RPMI7951 (cell line): ENCODE measurements around the gene DAND5. TPM values are rescaled to one million over a fixed set of nuclear protein-coding genes. Genes with fewer than 3 reads are reported as not detected.
"Not testable (repeated sequence)": the region's sequence is repeated elsewhere in the genome, so short reads cannot be mapped to it uniquely, and the experiment has no call there.

Experiments used
- DNase-seq: peaks from one replicate; pipeline ENCODE4 v3.0.0-alpha.2; 2012; ENCODE audit warnings: low read depth
- total RNA-seq: library from RNA; depleted of rRNA; stranded (reverse); fragments of >200 nt; shearing (Covaris generic); gene quantifications from 2 replicates; pipeline ENCODE4 v1.2.3, GENCODE V29; 2014

The DAND5 gene
- total RNA-seq, 1 experiment from 2014 or later = not detected

DNA sequence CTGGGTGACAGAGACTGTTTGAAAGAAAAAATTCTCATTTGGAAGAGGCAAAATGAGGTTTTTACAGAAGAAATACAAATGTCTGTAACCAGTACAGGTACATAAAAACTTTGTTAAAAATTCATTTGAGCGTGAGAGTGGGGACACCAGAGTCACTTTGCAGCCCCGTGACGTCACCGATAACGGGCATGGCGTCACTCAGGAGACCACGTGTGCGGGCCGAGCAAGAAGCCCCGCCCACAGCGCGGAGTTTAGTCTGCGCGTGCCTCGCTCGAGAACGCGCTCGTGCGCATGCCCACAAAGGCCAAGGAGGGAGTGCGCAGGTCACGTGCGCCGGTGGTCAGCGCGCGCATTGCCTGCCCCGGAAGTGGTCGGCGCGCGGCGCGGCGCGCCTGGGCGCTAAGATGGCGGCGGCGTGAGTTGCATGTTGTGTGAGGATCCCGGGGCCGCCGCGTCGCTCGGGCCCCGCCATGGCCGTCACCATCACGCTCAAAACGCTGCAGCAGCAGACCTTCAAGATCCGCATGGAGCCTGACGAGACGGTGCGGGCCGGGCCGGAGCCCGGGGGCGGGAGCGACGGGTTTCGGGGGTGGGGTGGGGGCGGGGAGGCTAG is 23.8 kb upstream of the DAND5 start, which contains the start of gene RAD23A:
TSS of gene RAD23A (plus strand) at position 384 of the 613 bp plus-strand sequence. CDS start at position 471, 87 bp downstream.
- peak; percentile 96 for DNase-seq

DNA sequence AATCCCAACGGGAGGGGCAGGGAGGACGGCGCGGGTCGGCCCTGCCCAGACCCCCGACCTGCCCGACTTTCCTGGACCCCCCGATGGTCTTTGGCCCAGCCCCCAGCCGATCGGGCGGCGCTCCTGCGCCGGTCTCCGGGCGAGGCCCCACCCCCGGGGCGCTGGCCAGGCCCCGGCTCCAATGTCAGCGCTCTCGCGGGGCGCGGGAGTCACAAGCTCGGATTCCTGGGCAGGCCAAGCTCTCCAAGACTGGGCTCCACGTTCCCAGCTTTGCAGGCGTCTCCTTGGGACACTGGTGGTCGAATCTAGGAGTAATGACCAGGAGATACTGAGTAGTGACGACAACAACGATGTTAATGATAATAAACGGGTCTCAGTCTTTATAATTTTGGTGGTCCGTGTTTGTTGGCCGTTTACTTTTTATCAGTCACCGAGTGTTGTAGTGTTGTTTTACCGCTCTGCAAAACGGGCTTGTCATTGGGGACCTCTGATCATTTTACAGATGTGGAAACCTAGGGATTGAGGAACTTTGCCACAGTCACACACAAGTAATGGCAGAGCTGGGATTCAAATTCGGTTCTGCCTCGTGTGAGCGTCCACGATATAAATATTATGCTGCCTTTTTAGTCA is 23.2 kb upstream of the DAND5 start:
- peak; percentile 83 for DNase-seq

DNA sequence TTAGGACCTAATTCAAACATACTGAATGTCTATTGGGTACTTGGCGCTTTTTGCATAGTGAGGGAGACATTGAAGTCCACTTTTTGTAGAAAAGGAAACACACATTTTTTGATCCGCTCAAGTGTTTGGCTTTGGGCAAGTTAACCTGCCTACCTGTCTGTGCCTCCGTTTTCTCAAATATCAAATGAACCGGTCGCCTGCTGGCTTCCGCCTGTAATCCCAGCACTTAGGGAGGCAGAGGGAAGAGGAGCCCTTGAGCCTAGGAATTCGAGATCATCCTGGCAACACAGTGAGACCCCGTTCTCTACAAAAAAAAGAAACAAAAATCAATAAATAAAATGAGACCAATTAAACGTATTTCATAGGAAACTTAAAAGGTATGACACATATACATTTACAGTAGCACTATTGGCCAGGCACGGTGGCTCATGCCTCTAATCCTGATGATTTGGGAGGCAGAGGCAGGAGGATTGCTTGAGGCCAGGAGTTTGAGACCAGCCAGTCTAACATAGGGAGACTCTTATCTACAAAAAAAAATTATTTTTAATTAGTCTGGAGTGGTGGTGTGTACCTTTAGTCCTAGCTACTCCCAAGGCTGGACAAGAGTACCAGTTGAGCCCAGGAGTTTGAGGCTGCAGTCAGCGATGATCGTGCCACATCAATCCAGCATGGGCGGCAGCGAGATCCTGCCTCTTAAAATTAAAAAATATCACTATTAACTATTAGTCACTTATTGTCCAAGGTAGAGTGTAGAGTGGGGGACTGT is 22.5 kb upstream of the DAND5 start:
- DNase-seq = no peak

DNA sequence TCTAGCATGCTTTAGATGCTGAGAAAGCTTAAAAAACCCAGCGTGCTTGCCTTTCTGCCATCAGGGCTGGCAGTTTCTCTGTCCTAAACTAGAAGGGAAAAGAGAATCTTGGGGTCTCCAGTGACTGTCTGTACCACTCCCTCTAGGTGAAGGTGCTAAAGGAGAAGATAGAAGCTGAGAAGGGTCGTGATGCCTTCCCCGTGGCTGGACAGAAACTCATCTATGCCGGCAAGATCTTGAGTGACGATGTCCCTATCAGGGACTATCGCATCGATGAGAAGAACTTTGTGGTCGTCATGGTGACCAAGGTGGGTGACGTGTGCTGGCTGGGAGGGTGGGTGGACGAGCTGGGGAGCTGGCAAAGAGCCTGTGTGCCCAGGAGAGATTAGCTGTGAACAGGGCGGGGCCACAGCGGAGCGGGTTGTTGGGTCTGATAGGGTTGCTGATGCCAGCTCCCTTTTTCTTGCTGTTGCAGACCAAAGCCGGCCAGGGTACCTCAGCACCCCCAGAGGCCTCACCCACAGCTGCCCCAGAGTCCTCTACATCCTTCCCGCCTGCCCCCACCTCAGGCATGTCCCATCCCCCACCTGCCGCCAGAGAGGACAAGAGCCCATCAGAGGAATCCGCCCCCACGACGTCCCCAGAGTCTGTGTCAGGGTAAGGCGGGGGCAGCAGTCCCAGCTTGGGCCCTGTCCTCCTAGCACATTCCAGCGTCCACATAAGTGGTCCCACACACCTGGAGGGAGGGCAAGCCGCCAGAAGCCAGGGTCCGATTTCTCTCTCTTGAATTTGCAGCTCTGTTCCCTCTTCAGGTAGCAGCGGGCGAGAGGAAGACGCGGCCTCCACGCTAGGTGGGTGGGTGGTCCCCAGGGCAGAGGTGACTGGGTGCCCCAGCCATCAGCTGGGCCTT is 21.4 kb upstream of the DAND5 start:
- DNase-seq = no peak

DNA sequence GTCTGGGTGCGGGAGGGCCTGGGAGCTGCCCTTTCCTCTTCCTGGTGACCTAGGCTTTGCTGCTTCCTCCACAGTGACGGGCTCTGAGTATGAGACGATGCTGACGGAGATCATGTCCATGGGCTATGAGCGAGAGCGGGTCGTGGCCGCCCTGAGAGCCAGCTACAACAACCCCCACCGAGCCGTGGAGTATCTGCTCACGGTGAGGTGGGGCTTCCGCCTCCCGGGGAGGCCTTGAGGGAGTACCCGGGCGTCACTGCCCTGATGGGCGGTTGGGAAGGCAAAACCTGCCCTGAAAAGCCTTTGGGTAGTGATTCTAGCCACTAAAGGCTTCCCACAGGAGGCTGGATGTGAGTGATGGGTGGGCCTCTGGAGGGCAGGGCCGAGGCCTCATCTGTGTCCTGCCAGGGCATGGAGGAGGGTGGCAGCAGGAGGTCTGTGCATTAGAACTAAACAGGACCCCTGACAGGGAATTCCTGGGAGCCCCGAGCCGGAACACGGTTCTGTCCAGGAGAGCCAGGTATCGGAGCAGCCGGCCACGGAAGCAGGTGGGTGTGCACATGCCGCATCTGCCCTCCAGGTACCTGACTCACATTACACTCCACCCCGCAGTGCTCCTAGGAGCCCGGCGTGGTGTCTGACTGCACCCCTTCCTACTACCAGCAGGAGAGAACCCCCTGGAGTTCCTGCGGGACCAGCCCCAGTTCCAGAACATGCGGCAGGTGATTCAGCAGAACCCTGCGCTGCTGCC is 20.6 kb upstream of the DAND5 start:
- DNase-seq = no peak

DNA sequence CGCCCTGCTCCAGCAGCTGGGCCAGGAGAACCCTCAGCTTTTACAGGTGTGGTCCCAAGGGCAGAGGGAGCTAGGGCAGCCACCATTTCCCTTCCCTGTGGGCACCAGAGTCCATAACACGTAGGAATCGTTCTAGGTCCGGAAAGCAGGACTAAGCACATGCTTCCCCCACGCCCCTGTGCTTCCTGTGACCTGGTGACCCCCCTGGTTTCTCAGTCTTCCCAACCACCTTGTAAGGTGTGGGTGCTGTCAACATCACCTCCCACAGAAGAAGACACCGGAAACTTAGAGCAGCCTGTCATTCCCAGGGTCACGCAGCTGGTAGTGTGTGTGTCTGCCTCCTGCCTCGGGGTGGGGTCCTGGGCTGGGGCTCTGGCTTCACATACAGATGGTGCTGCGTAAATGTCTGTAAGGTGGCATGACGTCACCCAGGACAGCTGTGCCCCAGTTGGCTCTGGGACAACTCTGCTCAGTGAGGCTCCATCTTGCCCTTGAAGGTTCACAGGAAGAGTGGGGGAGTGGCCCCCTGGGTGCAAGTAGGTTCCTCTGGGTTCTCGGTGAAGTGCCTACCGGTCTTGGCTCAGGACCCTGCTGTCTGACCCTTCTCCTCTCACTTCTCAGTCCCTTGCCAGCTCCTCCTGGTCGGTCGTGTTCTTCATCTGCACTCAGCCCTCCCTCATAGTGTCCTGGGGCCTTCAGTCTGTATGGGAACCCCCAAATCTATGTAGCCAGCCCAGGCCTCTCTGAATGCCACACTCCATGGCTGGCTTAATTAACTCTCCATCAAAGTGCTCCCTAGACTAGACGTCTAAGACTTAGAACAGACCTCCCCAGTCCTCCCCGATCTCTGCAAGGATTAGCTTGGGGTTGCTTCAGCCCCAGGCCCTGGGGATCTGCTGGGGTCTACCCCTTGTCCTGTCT is 19.8 kb upstream of the DAND5 start:
- DNase-seq = no peak

DNA sequence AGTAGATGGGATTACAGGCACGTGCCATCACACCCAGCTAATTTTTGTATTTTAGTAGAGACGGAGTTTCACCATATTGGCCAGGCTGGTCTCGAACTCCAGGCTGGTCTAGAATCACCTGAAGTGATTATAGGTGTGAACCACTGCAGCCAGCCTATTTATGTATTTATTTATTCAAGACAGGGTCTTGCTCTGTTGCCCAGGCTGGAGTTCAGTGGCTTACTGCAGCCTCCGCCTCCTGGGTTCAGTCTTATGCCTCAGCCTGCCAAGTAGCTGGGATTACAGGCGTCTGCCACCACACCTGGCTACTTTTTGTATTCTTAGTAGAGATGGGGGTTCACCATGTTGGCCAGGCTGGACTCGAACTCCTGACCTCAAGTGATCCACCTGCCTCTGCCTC is 17.3 kb upstream of the DAND5 start:
- not testable (repeated sequence) for DNase-seq

DNA sequence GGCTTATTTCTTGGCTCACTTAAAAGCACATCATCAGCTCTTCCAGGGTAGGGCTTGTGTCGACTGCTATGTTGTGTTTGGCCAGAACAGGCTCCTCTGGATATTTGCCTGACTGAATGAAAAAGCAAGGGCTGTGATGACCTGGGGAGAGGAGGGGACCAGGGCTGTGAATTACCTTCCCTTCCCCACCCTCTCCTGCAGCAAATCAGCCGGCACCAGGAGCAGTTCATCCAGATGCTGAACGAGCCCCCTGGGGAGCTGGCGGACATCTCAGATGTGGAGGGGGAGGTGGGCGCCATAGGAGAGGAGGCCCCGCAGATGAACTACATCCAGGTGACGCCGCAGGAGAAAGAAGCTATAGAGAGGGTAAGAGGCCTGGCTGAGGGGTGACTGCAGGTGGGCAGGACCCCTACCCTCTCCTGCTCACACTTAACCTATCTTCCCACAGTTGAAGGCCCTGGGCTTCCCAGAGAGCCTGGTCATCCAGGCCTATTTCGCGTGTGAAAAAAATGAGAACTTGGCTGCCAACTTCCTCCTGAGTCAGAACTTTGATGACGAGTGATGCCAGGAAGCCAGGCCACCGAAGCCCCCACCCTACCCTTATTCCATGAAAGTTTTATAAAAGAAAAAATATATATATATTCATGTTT is 16.8 kb upstream of the DAND5 start:
- DNase-seq = peak; percentile 67

DNA sequence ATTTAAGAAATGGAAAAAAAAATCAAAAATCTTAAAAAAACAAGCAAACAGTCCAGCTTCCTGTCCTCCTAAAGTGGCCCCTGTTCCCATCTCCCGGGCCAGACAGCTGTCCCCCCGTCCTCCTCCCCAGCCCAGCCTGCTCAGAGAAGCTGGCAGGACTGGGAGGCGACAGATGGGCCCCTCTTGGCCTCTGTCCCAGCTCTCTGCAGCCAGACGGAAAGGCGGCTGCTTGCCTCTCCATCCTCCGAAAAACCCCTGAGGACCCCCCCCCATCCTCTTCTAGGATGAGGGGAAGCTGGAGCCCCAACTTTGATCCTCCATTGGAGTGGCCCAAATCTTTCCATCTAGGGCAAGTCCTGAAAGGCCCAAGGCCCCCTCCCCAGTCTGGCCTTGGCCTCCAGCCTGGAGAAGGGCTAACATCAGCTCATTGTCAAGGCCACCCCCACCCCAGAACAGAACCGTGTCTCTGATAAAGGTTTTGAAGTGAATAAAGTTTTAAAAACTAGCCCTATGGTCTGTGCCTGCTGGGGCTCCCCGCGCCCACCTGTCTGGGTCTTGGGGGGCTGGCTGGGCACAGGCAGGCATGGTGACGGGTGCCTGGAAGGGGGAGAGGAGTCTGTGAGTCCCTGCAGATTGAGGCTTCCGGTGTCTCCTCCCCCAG is 16.1 kb upstream of the DAND5 start:
- DNase-seq = peak; percentile 43

DNA sequence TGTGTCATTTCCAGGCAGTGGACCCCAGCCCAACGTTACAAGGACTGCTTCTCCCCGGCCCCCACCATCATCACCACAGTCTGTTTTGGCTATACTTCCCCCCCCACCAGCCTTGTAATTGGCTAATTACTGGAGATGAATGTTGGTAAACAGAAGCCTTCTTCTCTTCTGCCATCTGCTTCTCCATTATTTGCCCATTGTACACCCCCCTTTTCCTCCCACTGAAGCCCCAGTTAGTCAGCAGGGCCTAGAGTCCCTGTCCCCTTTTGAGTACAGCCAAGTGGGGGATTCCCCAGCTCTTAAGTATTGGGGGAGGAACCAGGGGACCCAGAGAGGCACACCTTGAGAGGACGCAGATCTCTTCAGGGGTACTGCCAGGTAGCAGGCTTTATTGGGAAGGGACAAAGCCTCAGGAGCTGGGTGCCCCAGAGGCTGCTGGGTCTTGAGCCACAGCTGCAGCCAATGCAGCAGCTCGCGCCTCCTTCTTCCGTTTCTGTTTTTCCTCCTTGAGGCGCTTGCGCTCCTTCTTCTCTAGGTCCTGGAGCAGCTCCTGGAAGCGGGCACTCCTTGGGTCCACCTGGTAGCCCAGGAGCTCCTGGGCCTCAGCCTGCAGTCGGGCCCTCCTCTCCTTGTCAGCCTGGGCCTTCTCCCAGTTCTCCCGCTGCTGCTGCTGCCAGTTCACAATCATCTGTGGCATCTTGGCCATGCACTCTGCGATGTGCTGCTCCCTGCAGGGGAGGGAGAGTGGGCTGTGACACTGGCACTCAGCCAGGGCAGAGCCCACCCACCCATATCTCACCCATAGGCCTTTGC is 15.4 kb upstream of the DAND5 start:
- no peak for DNase-seq

DNA sequence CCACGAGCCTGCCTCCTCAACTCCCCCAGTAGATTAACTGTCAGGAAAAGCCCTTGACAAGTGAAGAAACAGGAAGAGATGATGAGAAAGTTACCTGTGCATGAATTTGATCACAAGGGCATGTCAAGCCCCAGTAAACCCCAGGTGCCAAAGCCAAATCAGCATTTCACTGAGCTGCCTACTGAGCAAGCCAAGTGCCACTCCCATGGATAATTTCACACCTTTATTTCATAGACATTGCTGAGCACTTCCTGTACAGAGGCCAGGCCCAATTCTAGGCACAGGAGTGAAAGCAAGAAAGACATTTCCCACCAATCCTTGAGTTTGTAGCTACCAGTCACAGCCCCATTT is 14.8 kb upstream of the DAND5 start:
- no peak for DNase-seq

DNA sequence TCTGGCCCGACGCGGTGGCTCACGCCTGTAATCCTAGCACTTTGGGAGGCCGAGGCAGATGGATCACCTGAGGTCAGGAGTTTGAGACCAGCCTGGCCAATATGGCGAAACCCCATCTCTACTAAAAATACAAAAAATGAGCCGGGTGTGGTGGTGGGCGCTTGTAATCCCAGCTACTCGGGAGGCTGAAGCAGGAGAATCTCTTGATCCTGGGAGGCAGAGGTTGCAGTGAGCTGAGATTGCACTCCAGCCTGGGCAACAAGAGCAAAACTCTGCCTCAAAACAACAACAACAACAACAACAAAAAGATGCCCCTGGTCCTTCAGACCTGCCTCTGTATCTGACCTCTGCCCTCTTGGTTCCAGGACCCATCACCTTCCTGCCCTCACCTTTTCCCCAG is 13.8 kb upstream of the DAND5 start:
- not testable (repeated sequence) for DNase-seq

DNA sequence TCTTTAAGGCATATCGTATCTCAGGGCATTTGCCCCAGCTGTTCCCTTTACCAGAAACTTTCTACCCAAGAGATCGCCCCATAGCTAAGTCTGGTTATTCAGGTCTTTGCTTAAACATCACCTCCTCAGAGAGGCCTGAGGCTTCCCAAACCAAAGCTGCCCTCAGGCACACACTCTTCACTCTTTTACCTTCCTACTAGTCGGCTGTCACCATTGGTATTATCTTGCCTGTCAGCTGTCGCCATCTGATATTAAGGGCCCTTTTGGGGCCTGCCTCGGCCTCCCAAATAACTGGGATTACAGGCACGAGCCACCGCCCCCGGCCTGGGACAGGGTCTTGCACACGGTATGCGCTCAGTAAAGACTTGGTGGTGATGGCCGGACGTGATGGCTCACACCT is 13.4 kb upstream of the DAND5 start:
- DNase-seq = no peak

DNA sequence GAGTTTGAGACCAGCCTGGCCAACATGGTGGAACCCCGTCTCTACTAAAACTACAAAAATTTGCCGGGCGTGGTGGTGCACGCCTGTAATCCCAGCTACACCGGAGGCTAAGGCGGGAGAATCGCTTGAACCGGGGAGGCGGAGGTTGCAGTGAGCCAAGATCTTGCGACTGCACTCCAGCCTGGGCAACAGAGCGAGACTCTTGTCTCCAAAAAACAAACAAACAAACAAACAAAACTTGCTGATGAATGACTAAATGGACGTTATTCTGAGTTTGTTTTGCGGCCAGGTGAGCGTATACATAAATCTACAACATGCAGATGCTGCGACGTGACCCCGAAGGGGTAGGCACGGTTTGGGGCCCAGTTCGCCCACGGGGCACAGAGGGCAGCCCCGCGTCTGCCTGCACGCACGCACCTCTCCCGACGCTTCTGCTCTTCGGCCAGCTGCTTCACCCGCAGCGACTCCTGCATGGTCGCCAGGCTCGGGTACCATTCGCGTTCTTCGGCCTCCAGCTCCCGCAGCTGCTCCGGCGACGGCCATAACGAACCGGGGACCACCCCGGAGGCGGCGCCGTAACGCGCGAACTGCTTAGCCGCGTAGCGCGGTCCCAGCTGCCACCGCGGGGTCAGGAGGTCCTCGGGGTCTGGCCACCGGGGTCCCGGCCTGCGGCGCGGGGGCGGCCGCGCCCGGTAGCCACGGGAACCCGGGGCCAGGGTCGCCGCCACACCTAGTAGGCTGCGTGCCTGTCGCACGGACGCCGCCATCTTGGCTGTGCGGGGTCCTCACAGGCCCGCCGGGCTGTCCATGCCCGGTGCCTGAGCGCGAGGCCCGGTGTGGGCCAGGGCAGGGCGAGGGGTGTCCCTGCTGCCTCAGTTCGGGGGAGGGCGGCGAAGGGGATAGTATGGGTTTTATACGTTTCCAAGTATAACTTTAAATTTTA is 12.7 kb upstream of the DAND5 start, which contains the start of gene GADD45GIP1:
TSS of gene GADD45GIP1 (minus strand) at position 778 of the 943 bp plus-strand sequence. CDS start at position 767, 11 bp downstream.
- DNase-seq = peak; percentile 79

DNA sequence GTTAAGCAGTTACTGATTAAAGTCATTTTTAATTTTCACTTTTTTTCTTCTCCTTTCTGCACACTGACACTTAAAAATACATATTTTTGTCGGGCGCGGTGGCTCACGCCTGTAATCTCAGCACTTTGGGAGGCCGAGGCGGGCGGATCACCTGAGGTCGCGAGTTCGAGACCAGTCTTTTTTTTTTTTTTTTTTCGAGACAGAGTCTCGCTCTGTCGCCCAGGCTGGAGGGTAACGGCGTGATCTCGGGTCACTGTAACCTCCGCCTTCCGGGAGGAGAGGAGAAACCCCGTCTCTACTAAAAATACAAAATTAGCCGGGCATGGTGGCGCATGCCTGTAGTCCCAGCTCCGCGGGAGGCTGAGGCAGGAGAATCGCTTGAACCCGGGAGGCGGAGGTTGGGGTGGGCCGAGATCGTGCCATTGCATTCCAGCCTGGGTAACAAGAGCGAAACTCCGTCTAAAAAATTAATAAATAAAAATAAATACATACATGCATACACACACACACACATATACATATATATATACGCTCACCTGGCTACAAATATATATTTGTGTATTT is 11.9 kb upstream of the DAND5 start:
- not testable (repeated sequence) for DNase-seq

DNA sequence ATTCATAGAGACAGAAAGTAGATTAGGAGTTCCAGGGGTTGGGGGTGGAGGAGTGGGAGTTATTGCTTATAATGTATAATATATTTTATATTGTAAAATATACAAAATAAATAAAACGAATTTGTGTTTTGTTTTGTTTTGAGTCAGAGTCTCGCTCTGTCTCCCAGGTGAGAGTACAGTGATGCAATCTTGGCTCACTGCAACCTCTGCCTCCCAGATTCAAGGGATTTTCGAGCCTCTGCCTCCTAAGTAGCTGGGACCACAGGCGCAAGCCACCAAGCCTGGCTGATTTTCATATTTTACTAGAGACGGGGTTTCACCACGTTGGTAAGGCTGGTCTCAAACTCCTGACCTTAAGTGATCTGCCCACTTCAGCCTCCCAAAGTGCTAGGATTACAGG is 9.9 kb upstream of the DAND5 start:
- DNase-seq = no peak
